Cerebellar cortex (tissue), 1 donor: ENCODE measurements around the gene AQP2.

Experiments
- DNase-seq: peaks from one replicate; pipeline ENCODE4 v3.0.0-alpha.2; 2015; ENCODE audit warnings: low spot score

AQP2 gene

GRCh38 chr12:49941556-49942511 is 8.7 kb upstream of the AQP2 start:
- DNase-seq: no peak

- no peak for DNase-seq
These were observed 8.0 kb upstream of the AQP2 start for GRCh38 chr12:49942512-49942893.

DNA sequence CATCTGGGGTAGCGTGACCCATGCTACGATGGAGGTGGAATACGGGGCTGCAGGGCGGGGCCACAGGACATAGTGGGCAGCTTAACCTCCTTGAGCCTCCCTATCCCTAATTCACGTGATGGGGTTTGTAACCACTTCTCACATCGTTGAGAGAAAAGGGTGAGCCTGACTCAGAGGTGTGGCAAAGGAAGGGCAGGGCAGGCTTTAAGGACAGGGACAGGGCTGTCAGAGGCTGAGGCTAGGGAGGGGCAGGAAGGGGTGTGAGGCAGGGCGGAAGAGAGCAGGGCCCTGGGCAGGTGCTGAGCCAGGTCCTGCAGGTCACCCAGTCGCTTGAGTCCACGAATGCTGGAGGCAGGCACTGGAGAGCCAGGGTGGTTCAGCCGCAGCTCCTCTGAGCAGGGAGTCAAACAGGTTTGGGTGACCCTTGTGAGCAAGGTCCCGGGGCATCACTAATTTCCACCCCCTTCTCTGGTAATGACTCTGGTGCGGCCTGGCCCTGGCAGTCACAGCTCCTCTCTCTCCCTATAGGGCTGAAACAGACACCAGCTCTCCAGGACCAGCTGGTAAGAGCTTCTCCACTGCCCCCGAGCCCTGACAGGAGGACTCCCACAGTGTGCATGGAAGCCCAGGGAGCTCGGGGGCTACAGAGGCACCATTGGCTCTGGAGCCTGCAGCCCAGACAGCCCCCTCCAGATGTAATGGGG is 7.5 kb upstream of the AQP2 start:
- DNase-seq: no peak

GRCh38 chr12:49943625-49943960 is 6.9 kb upstream of the AQP2 start:
- DNase-seq: no peak

GRCh38 chr12:49944046-49944445 is 6.5 kb upstream of the AQP2 start:
- no peak for DNase-seq

DNA sequence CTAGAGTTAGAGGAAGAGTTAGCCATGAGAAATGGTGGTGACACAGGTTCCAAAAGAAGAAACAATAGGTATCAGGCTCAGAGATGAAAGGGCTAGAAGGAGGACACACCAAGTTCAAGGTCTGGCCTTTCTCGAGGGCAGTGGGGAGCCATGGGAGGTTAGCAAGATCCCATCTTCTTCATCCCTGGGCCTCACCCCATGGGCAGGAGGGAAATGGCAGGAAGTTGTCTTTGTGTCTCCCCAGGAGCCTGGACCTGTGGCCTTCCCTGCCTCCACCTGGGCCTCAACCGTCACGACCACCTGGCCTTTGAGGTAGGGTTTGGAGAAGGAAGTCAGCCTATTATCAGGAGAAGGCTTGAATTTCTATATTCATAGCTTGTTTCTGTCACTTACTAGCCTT is 5.8 kb upstream of the AQP2 start:
- DNase-seq: no peak

GRCh38 chr12:49945394-49946080 is 5.0 kb upstream of the AQP2 start:
- peak; percentile 77 for DNase-seq

GRCh38 chr12:49946086-49946485 is 4.5 kb upstream of the AQP2 start:
- peak; percentile 8 for DNase-seq

DNA sequence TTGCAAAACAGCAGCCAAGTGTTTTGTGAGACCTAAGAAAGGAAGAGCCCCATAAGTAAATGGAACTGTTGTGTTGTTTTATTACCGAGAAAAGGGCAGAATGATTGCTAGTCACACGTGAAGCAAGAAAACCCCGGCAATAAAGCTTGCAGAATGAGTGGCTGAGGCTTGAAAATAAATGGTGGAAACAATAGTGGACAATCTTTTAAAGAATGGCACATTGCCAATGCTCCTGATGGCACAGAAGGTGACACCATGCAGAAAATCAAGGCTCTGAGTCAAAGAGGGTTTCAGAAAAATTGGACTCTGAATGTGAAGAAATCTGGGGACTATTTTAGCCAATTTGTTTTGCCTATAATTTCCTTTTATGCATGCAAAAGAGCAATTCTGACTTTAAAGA is 4.0 kb upstream of the AQP2 start:
- DNase-seq: peak; percentile 47

DNA sequence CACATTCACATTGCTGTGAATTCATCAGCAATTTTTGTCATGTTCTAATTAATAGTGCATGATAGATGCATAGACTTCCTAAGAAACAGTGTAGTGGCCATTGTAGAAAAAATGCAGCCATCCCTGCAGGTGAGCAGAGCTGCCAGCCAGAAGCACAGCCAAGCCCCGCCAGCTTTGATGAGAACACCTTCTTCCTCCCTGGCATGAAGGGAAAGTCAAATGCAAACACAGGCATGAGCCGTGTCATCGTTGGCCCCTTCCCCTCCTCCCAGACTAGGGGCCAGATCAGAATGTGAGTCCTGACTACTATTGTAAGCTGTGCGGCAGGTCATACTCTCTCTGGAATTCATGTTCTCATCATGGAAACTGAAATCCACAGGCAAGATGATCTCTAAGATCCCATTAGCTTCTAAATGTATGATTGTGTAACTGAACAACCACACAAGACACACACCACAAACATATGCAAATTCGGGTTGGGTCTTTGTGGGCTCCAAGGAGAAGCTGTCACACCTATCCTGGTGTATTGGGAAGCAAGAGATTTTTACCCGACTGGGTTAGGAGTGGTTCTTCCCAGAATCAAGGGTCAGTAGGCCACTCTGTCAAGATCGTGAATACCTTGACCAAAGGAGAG is 2.8 kb upstream of the AQP2 start:
- DNase-seq: no peak

- no peak for DNase-seq
These were observed 1.4 kb upstream of the AQP2 start for GRCh38 chr12:49948866-49949845.

- DNase-seq: no peak
These were observed 671 bp upstream of the AQP2 start for GRCh38 chr12:49949866-49950265.

DNA sequence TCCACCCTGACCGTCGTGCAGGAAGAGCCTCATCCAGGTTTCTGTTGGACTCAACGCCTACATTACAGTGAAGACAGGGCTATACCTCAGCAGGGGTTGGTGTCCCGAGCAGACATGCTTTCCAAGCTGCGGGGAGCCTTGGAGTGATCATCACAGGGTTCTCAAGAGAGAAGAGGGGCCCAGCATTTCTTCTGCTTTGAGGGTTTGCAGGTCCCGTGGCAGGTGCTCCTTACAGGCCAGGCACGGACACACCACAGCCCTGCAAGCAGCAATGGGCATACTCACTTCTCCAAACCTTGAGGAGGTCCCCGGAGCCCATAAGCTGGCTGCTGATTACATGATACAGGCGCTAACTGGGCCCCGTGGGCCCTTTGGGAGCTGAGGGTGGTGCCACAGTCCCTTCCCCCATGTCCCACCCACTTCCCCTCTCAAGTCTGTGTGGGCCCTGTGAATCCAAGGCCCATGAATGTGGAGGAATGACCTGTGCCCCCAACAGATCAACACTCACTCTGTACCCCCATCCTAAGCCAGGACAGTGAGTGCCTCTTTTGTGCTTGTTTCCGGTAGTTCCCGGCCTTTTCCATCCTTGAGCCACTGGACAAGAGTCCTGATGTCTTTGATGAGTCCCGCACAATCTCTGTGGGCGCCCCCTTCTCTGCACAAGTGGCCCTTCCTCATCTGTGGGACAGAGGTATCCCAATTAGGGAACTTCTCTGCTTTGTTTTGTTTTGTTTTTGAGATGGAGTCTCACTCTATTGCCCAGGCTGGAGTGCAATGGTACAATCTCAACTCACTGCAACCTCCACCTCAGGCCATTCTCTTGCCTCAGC is 1.1 kb downstream of the AQP2 start:
- DNase-seq: no peak

- DNase-seq: no peak
These were observed 2.0 kb downstream of the AQP2 start for GRCh38 chr12:49952391-49953055.

DNA sequence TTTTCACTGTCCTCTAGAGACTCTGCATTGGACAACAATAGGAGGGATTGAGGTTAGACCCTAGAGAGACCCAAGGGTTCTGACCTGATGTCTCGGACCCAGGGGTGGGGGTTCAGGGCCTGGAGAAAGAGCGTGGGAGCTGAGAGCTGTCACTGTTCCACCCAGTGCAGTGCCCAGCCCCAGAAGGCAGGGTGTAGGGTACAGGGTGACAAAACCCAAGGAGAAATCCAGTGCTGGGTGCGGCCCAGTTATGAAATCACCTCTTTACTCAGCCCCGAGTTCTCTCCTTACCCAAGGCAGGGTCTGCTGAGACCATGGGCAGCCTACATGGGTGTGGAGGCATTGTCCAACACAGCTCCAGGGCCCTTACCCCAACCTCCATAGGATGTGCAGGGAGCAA is 2.6 kb downstream of the AQP2 start:
- DNase-seq: no peak

- DNase-seq: no peak
These were observed 3.7 kb downstream of the AQP2 start for GRCh38 chr12:49953961-49954846.

DNA sequence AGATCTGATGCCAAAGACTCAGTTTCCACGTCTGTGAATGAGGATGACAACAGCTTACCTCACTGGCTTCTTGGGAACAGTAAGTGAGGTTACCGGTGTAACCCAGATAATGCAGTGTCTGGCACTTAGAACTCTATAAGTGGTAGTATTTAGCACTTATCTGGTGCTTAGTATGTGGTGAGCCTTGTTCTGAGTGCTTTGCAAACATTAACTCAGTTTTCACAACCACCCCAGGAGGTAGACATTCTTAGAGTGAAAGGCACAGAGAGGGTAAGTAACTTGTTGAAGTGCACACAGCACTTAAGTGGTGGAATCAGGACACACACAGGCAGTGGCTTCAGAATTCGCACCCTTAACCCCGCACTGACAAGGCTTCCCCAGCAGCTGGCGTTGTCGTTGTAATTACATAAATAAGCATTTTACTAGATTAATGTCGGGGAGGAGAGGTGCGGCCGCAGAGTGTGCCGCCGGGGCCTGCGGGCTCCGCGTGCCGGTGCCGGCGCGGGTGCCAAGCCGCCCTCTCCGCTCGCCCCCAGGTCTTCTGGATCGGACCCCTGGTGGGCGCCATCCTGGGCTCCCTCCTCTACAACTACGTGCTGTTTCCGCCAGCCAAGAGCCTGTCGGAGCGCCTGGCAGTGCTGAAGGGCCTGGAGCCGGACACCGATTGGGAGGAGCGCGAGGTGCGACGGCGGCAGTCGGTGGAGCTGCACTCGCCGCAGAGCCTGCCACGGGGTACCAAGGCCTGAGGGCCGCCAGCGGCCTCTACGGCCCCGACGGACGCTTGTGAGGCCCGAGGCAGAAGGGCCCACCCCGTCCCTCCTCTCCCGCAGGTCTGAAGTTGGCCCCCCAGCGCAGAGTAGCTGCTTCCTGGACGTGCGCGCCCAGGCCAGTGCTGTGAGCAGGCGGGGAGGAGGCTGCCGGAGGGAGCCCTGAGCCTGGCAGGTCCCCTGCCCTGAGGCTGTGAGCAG is 4.6 kb downstream of the AQP2 start:
- DNase-seq: no peak
